NT2/D1 (cell line): ENCODE measurements around the gene CGNL1.

ENCODE experiments used
- SUZ12 ChIP-seq: IDR thresholded peaks from 2 replicates; pipeline ENCODE4 v1.6.1; 2011; ENCODE audit not compliant: insufficient read length, insufficient read depth; ENCODE audit errors: extremely low read depth
- YY1 ChIP-seq: IDR thresholded peaks from 2 replicates; pipeline ENCODE4 v1.6.1; 2011; ENCODE audit not compliant: insufficient read length, insufficient read depth
- ZNF274 ChIP-seq: IDR thresholded peaks from 2 replicates; pipeline ENCODE4 v1.6.1; 2011; ENCODE audit warnings: mild to moderate bottlenecking, low read depth, low read length

DNA sequence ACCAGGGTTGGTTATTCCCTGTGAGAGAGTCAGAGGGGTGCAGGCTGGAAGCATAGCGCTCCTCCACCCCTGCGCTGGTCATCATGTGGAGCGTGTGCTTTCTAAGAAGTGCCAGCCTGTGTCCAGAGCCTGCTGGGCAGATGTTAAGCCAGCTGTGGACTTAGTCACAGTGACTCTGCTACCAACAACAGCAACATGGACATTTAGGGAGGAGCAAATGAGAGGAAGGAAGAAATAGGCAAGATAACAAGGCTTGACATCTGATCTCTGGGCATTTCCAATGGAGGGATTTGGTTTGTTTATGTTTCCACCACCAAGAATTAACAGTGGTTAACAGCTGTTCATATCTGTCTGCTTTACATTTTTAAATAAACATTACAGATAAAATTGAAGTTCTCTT is 179.0 kb downstream of the CGNL1 start:
- TF ChIP-seq ZNF274: no peak
- TF ChIP-seq SUZ12: no peak
- no peak for TF ChIP-seq YY1
